ENCODE measurements around the gene KIR2DL3.
"Not testable (repeated sequence)": the region's sequence is repeated elsewhere in the genome, so short reads cannot be mapped to it uniquely, and the experiment has no call there.

Gene KIR2DL3

GRCh38 chr19:54738306-54738705 lies at the start of gene KIR2DL3:
KIR2DL3 (plus strand) TSS chr19:54738513; CDS start chr19:54738546, 33 bp downstream.
- not testable (repeated sequence) for DNase-seq

DNA sequence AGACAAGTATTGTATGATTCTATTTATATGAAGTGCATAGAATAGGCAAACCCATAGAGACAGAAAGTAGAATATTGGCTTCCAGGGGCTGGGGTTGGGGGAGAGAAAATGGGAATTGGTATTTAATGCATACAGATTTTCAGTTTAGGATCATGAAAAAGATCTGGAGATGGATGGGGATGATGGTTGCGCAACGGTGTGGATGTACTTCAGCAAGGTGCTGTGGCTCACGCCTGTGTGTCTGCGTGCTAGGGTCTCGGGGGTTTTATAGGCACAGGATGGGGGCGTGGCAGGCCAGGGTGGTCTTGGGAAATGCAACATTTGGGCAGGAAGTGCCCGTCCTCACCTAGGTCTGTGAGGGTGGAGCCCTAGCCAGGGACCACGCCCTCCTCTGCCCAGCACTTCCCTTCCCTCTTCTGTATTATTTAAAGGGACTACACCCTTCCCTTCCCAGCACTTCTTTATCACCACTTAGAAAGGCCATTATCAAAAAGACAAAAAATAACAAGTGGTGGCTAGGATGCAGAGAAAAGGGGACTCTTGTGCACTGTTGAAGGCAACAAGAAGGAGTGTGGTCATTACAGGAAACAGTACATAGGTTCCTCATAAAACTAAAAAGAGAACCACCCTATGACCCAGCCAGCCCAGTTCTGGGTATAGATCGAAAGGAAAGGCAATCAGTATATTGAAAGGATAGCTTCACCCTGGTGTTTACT lies 46.6 kb upstream of the KIR2DL3 start:
- no peak for DNase-seq

DNA sequence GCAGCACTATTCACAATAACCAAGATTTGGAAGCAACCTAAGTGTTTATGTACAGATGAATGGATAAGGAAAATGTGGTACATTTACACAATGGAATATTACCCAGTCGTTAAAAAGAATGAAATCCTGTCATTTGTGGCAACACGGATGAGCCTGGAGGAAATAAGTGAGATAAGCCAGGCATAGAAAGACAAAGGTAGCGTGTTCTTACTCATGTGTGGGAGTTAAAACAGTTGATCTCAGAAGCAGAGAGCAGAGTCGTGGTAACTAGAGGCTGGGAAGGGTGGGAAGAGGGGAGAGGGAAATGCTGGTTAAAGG lies 46.1 kb upstream of the KIR2DL3 start:
- DNase-seq: no peak

- DNase-seq: no peak
Measured at GRCh38 chr19:54694648-54695047, 43.7 kb upstream of the KIR2DL3 start.

DNA sequence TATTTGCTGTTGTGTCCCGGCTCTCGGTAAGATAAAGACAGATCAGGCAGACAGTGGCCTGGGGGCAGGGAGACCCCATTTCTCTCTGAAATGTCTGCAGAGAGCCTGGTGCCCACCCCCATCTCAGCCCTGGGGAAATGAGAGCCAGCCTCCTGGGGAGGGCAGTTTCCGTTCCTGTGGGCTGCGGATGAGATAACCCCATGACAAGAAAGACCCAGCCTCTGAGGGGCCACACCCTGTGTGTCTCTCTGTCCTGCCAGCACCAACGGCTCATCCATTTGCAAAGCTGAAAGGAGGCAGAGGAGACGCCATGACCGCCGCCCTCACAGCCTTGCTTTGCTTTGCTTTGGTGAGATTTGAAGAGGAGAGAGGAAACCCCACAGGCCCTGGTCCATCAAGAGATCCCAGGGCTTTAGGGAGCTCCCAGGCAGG lies 42.2 kb upstream of the KIR2DL3 start:
- DNase-seq: no peak

DNA sequence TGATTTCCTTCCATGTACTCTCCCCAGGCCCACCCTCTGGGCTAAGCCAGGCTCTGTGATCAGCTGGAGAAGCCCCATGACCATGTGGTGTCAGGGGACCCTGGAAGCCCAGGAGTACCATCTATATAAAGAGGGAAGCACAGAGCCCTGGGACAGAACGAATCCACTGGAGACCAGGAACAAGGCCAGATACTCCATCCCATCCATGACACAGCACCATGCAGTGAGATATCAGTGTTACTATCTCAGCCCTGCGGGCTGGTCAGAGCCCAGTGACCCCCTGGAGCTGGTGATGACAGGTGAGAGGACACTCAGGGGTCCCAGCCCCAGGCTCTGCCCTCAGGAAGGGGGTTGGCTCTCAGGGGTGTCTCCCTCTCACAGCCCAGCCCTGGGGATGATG lies 41.5 kb upstream of the KIR2DL3 start:
- DNase-seq: no peak

- DNase-seq: not testable (repeated sequence)
Measured at GRCh38 chr19:54697716-54698115, 40.6 kb upstream of the KIR2DL3 start.

- no peak for DNase-seq
Measured at GRCh38 chr19:54704928-54705327, 33.4 kb upstream of the KIR2DL3 start.

DNA sequence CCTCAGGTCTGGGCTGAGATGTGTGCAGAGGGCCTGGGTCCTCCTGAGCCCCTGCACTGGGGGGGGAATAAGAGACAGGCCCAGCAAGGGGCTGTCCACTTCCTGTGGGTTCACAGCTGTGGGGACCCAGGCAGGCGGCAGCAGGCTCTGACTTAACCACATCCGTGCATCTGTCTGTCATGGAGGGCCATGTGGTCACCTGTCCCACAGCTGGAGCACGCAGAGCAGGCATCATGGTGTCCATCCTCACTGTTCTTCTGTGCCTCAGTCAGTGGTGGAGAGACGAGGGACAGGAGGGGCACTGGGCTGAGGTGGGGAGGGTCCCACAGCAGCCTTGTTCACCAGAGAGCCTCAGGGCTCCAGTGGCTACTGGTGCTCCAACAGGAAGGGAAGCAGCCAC lies 30.4 kb upstream of the KIR2DL3 start:
- no peak for DNase-seq

DNA sequence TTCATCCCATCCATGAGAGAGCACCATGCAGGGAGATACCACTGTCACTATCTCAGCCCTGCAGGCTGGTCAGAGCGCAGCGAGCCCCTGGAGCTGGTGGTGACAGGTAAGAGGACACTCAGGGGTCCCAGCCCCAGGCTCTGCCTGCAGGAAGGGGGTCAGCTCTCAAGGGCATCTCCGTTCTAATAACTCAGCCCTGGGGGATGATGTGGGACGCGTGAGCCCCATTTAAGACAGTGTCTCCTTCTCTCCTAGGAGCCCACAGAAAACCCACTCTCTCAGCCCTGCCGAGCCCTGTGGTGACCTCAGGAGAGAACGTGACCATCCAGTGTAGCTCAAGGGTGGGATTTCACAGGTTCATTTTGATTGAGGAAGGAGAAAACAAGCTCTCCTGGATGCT lies 29.5 kb upstream of the KIR2DL3 start:
- no peak for DNase-seq

GRCh38 chr19:54709212-54709948 lies 28.9 kb upstream of the KIR2DL3 start:
- DNase-seq: no peak

DNA sequence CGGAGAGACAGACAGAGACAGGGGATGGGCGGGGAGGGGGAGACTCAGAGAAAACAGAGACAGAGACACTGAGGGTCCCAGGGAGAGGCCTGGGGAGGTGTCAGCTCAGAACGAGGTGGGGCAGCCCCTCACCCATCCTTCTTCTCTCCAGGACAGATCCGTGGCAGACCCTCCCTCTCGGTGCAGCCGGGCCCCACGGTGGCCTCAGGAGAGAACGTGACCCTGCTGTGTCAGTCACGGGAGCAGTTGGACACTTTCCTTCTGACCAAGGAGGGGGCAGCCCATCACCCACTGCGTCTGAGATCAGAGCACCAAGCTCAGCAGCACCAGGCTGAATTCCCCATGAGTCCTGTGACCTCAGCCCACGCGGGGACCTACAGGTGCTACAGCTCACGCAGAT lies 28.4 kb upstream of the KIR2DL3 start:
- not testable (repeated sequence) for DNase-seq

GRCh38 chr19:54724142-54724541 lies 14.2 kb upstream of the KIR2DL3 start, which contains the start of gene KIR3DL3:
KIR3DL3 (plus strand) TSS chr19:54724442; CDS start chr19:54724497, 55 bp downstream.
- no peak for DNase-seq

DNA sequence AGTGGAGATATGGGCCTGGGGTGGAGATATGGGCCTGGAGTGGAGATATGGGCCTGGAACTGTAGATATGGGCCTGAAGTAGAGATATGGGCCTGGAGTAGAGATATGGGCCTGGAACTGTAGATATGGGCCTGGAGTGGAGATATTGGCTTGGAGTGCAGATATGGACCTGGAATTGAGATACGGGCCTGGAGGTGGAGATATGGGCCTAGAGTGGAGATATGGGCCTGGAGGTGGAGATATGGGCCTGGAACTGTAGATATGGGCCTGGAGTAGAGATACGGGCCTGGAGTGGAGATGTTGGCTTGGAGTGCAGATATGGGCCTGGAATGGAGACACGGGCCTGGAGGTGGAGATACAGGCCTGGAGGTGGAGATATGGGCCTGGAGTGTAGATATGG lies 13.7 kb upstream of the KIR2DL3 start:
- DNase-seq: no peak

DNA sequence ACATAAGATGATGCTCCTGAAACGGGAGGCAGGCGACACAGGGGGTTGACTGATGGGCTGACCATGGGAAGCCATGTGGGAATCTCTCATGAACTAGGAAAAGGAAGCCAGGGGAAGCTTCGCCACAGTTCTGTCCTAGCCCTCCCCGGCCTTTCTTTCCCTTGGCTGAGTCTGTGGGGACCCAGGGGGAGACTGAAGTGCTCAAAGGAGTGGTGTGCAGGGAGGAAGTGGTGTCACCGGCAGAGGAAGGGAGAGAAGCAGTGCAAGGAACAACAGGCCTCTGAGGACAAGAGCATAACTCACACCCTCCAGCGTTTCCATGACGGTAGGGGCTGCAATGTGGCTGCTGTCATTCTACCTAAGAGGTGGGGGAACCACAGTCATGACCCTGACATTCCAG lies 13.0 kb upstream of the KIR2DL3 start:
- DNase-seq: no peak

DNA sequence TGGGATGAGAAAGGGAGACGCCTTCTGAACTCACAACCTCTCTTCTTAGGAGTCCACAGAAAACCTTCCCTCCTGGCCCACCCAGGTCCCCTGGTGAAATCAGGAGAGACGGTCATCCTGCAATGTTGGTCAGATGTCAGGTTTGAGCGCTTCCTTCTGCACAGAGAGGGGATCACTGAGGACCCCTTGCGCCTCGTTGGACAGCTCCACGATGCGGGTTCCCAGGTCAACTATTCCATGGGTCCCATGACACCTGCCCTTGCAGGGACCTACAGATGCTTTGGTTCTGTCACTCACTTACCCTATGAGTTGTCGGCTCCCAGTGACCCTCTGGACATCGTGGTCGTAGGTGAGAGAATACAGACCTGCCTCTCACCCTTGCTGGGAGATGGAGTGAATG lies 10.8 kb upstream of the KIR2DL3 start:
- DNase-seq: no peak

DNA sequence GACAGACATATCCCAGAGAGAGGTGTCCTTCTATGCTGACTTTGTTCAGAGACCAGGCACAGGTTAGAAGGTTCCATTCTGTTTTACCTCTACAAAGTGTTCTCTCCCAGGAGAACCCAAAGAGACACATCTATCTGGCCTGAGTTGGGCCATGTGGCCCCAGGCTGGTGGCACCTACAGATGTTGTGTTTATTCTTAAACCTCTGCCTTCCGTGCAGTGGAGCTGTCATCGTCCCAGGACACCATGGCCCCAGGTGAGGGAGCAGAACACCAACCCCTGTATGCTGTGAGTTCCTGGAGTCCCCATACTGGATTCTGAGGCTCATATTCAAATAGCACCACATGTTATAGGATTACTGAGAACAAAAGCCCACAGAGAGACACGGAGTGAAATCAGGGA lies 10.1 kb upstream of the KIR2DL3 start:
- no peak for DNase-seq

DNA sequence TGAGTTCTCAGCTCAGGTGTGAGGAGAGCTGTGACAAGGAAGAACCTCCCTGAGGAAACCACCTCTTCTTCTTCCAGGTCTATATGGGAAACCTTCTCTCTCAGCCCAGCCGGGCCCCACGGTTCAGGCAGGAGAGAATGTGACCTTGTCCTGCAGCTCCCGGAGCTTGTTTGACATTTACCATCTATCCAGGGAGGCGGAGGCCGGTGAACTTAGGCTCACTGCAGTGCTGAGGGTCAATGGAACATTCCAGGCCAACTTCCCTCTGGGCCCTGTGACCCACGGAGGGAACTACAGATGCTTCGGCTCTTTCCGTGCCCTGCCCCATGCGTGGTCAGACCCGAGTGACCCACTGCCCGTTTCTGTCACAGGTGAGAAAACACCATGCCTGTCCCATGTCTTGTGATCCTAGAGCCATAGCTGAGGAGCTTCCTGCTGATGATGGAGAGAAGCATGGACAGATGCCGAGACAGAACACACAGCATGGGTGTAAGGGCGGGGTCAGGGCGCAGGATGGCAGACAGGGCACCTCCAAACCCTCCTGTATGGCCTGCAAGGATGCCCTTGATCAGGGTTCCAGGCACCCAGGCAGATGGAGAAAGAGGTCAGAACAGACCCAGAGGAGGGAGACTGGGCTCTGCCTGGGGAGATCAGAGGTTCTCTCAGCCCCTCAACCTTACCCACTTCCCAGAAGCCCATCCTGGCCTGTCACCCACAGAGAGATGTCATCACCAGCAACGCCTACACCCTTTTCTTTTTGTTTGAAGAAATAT lies 8.7 kb upstream of the KIR2DL3 start:
- DNase-seq: no peak

DNA sequence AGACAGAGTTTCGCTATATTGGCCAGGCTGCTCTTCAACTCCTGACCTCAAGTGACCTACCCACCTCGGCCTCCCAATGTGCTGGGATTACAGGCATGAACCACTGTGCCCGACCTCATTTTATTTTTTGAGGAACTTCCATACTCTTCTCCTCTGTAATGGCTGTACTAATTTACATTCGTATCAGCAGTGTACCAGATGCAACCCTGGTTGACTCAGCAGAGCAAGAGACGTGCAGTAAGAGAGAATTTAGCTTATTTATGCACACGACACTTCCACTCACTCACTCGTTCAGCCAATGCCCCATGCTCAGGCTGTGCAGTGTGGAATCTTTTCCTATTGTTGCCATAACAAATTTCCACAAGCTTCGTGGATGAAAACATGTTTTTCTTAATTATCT lies 7.1 kb upstream of the KIR2DL3 start:
- DNase-seq: no peak

DNA sequence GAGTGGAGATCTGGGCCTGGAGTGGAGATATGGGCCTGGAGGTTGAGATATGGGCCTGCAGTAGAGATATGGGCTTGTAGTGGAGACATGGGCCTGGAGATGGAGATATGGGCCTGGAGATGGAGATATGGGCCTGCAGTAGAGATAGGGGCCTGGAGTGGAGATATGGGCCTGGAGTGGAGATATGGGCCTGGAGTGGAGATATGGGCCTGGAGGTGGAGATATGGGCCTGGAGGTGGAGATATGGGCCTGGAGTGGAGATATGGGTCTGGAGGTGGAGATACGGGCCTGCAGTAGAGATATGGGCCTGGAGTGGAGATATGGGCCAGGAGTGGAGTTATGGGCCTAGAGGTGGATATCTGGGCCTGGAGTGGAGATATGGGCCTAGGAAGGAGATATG lies 402 bp downstream of the KIR2DL3 start:
- no peak for DNase-seq

DNA sequence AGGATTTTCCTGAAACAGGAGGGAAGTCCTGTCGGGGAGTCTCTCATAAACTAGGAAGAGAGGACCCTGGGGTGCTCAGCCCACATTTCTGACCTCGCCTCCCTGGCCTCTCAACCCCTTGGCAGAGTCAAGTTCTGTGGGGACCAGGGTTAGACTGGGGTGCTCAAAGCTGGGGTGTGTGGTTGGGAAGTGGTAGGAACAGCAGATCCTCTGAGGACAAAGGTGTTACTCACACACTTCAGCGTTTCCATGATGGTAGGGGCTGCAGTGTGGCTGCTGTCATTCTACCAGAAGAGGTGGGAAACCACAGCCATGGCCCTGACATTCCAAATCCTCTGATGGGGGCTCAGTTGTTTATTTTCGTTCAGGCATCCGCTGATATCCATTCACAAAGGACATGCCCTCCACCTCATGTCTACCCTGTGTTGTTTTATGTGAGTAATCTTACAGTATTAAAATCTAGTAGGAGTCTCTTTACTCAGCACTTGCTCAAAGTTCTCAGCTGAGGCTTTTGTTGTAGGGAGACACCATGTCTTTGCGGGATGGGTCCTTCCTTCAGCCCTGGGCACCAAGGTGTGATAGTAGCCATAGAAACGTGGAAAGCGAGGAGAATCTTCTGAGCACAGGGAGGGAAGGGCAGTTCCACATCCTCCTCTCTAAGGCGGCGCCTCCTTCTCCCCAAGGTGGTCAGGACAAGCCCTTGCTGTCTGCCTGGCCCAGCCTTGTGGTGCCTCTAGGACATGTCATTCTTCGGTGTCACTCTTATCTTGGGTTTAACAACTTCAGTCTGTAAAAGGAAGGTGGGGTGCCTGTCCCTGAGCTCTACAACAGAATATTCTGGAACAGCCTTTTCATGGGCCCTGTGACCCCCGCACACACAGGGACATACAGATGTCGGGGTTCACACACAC lies 1.5 kb downstream of the KIR2DL3 start:
- DNase-seq: no peak

DNA sequence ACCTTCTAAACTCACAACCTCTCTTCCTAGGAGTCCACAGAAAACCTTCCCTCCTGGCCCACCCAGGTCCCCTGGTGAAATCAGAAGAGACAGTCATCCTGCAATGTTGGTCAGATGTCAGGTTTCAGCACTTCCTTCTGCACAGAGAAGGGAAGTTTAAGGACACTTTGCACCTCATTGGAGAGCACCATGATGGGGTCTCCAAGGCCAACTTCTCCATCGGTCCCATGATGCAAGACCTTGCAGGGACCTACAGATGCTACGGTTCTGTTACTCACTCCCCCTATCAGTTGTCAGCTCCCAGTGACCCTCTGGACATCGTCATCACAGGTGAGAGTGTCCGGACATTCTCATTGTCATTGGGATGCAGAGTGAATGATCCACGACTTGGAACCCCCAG lies 3.6 kb downstream of the KIR2DL3 start:
- not testable (repeated sequence) for DNase-seq

- not testable (repeated sequence) for DNase-seq
Measured at GRCh38 chr19:54744080-54744479, 5.8 kb downstream of the KIR2DL3 start.
